HG03095 (cell line): Measurements from ENCODE around the gene DHRS4L2.
"Not testable (repeated sequence)": the region's sequence is repeated elsewhere in the genome, so short reads cannot be mapped to it uniquely, and the experiment has no call there.

Source experiments
- ATAC-seq: cut with Tn5 transposase; IDR thresholded peaks from one replicate; pipeline ENCODE4 v1.9.1; 2021; ENCODE audit warnings: moderate library complexity; ENCODE audit not compliant: unreplicated experiment

DHRS4L2 gene

DNA sequence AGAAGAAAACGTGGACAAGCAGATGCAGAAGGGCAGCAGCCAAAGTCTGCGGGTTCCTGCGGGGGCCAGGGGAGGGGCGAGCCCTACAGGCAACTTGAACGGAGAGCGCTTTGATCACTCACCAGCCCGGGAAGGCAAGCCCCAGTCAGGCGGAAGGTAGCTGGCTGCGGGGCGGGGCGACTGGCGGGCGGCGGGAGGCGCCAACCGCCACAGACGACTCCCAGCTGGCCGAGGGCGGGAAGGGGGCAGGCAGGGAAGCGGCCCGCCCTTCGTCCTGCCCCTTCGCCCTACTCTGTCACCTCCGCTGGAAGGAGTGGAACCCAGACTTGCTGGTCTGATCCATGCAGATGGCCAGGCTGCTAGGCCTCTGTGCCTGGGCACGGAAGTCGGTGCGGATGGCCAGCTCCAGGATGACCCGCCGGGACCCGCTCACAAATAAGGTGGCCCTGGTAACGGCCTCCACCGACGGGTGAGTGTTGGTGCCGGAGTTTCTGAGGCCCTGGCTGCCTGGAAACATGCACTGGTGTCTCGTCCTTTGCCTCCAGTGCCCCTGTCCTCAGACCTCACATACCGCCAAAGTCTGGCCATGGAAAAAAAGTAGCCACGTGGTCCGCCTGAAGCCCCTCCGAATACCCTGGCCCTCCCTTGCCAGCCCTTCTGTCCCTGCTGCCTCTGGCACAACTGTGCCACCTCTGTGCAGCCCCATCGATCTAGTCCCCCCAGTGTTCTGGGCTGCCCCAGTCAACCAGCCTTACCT, at the start of gene DHRS4L2:
Gene DHRS4L2, plus strand, starts transcription at position 323 of the 757 bp plus-strand sequence. Its CDS starts 19 bp downstream, at position 342.
- ATAC-seq = peak; percentile 87

DNA sequence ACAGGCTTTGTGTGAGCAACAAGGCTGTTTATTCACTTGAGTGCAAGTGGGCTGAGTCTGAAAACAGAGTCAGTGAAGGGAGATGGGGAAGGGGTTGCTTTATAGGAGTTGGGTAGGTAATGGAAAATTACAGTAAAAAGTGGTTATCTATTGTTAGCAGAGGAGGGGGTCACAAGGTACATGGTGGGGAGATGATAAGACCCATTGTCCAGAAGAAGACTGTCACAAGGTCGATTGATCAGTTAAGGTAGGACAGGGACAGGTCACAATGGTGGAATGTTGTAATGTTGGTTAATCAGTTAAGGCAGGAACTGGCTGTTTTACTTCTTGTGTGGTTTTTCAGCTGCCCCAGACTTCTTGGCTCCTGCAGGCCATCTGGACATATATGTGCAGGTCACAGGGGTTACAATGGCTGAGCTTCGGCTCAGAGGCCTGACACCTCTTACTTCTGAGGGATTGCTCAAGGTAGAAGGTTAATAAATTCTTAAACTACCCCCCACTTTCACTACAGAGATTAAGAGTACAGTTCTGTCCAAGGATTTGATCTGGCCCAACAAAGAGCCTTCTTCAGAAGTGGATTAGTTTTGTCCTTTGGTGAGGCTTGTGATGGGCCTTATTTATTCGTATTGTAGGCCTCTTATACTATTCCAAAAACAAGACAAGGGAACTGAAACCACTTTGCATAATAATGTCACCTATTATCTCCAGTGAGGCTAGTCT, 49.0 kb upstream of the DHRS4L2 start:
- no peak for ATAC-seq

DNA sequence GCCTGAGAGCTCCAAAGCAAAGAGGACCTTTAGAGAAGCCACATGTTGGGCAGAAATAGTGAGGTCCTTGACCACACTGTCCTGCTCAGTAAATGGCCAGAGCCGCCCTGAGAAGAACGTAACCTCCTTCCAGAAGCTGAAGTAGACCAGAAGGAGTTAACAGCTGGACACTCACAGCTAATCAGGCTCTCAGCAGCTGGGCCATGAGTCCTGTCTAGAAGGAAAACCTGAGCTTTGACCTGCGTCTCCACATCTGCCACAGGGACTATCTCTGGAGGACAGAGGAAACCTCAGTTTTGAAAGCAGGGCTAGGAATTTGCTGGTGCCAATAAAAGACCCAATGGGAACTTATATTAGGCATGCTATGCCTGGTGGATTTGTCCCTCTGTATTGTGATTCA, 47.5 kb upstream of the DHRS4L2 start:
- ATAC-seq = no peak

DNA sequence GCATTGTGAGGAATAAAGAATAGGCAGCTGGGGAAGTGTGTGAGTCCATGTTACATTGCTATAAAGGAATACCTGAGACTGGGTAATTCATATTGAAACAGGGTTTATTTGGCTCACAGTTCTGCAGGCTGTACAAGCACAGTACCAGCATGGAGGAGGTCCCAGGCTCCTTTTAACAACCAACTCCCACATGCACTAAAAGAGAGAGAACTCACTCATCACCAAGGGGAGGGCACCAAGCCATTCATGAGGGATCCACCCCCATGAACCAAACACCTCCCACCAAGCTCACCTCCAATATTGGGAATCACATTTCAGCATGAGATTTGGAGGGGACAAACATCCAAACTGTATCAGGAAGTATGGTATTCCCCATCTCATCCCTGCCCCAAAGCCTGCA, 47.1 kb upstream of the DHRS4L2 start:
- no peak for ATAC-seq

DNA sequence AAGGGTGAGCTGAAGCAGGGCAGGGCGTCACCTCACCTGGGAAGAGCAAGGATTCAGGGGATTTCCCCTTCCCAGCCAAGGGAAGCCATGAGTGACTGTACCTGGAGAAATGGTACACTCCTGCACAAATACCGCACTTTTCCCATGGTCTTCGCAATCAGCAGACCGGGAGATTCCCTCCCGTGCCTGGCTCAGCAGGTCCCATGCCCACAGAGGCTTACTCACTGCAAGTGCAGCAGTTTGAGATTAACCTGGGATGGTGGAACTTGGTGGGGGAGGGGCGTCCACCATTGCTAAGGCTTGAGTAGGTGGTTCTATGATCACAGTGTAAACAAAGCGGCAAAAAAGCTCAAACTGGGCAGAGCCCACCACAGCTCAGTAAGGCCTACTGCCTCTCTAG, 46.1 kb upstream of the DHRS4L2 start:
- ATAC-seq = no peak

DNA sequence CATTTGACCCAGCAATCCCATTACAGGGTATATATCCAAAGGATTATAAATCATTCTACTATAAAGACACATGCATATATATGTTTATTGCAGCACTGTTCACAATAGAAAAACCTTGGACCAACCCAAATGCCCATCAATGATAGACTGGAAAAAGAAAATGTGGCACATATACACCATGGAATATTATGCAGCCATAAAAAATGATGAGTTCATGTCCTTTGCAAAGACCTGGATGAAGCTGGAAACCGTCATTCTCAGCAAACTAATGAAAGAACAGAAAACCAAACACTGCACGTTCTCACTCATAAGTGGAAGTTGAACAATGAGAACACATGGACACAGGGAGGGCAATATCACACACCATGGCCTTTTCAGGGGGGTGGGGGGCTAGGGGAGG, 39.7 kb upstream of the DHRS4L2 start:
- ATAC-seq = not testable (repeated sequence)

DNA sequence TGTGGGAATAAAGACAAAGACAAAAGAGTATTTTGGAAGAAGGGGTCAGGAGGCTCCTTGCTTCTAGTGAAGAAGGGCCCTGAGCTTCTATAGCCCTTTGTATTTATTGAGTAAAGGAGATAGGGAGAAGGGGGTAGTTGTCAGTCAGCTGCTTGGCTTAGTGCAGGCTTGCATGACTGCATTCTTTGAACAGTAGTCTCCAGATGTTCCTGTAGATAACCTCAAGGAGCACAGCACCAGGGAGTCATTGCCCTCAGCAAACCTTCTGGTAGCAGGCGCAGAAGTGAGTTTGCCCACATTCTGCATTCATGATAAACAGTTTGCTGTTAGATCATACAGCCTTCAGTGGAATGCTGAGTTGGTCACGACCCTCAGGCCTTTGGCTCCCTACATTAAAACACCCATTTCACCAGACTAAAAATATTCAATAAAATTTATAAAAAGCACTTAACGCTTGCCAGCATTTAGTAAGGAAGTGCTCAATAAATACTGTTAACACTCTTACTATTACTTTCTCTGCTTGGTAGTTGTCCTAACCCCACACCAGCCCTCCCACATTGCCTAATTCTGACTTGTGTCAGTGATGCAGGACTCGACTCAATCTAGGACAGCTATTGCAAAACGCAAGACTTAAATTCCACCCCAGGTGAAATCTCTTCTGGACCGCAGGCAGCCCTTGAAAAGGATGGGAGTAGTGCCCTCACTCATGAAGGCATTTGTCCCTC, 38.2 kb upstream of the DHRS4L2 start:
- ATAC-seq = no peak

DNA sequence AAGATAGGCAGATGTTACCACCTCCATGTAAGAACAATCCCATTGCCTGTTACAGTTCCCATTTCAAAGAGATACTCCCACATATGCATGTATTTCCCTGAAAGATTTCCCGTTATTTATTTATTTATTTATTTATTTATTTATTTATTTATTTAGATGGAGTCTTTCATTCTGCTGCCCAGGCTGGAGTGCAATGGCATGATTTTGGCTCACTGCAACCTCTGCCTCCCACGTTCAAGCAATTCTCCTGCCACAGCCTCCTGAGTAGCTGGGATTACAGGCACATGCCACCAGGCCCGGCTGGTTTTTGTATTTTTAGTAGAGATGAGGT, 37.6 kb upstream of the DHRS4L2 start:
- ATAC-seq = not testable (repeated sequence)

DNA sequence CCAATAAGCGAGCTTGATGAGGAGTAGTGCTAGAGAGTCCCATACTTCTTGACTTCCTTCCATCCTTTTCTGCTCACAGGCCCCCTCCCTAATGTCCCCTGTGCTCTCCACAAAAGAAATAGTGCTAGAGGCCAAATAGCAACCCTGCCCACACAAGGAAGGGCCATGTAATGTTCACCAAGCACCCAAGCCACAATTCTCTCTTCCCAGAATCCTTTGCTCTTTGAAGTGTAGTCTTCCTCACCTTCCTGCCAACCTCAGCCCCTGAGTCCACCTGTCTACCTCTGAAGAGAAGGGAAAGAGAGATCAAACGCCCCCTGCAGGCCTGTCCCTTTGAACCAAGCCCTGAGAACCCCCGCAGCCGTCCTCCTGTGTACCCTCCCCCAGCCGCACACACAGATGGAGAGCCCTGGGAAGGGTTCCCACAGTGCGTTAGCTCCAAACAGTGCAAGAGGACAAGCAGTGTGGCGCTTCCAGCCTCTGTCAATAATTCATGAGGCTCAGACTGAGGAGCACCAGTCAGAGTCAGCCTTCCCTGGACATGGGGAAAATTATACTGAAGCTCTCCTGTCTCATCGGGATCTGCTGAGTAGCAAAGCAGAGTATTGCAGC, 37.0 kb upstream of the DHRS4L2 start:
- ATAC-seq = no peak

DNA sequence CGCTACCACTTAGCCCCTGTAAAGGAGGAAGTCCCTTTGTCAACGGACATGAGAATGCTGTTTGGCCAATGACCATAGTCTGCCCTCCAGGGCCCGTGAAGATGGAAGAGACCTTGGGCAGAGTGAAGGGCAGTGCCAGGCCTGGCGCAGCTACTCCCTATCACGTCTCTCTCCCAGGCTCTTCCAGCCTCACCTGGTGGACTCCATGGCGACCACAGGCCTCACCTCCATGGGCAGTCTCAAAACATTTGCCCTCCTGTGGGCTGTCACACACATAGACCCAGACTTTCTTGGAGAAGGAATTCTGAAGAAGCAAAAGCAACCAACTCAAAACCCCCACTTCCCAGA, 35.6 kb upstream of the DHRS4L2 start:
- ATAC-seq = not testable (repeated sequence)

DNA sequence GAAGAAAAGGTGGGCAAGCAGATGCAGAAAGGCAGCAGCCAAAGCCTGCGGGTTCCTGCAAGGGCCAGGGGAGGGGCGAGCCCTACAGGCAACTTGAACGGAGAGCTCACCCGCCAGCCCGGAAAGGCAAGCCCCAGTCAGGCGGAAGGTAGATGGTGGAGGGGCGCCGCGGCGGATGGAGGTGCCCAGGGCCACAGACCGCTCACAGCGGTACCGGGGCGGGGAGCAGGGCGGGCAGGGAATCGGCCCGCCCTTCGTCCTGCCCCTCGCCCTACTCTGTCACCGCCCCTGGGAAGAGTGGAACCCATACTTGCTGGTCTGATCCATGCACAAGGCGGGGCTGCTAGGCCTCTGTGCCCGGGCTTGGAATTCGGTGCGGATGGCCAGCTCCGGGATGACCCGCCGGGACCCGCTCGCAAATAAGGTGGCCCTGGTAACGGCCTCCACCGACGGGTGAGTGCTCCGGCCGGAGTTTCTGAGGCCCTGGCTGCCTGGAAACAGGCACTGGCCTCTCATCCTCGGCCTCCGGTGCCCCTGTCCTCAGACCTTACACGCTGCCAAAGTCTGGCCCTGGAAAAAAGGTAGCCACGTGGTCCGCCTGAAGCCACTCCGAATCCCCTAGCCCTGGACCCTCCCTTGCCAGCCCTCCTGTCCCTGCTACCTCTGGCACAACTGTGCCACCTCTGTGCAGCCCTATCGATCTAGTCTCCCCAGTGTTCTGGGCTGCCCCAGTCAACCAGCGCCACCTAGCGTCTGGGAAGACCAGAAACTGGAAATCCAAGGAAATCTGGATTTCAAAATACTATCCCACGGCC, 35.1 kb upstream of the DHRS4L2 start, which contains the start of gene DHRS4:
Gene DHRS4, plus strand, starts transcription at position 307 of the 815 bp plus-strand sequence. Its CDS starts 19 bp downstream, at position 326.
- ATAC-seq = peak; percentile 92

DNA sequence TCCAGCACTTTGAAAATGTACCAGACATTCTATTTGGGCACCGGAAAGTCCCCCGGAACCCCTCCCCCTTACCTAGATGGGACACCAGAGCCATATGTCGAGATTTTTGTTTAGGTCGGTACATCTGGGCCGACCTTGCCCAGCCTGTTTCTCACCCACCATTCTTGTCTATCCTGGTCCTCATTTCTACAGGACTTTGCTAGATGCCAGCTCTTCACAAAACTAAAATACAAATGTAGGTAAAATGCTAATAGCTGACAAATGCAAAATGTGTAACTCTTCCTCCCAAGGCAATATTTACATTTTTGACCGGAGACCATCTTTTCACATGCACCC, 34.5 kb upstream of the DHRS4L2 start:
- not testable (repeated sequence) for ATAC-seq

DNA sequence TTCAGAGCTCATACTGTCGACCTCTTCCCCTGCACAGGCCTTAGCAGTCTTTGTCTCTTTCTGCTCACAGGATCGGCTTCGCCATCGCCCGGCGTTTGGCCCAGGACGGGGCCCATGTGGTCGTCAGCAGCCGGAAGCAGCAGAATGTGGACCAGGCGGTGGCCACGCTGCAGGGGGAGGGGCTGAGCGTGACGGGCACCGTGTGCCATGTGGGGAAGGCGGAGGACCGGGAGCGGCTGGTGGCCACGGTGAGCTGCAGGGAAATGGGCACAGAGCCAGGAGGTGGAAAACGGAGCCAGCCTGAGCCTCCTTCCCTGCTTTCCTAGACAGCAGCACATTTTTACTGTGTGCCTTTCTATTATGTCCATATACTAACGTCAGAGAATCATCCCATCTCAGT, 33.8 kb upstream of the DHRS4L2 start:
- ATAC-seq = not testable (repeated sequence)

DNA sequence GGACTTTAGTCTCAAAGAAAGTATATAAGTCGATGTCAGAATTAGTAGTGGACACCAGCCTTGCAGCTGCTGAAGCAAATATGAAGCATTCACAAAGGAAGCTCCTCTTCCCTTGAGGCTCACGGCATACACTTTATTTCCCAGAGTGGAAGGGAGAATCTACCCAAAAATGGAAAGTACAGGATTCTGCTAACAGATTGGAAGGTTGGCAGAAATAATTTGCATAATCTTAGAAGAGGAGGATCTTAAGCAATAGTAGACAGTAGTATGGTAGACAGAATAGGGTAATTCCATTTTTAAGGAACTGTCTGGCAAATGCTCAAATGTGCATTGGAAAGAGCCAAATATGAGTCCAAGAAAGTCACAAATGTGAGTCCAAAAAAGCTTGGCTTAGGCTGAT, 32.9 kb upstream of the DHRS4L2 start:
- ATAC-seq = not testable (repeated sequence)

DNA sequence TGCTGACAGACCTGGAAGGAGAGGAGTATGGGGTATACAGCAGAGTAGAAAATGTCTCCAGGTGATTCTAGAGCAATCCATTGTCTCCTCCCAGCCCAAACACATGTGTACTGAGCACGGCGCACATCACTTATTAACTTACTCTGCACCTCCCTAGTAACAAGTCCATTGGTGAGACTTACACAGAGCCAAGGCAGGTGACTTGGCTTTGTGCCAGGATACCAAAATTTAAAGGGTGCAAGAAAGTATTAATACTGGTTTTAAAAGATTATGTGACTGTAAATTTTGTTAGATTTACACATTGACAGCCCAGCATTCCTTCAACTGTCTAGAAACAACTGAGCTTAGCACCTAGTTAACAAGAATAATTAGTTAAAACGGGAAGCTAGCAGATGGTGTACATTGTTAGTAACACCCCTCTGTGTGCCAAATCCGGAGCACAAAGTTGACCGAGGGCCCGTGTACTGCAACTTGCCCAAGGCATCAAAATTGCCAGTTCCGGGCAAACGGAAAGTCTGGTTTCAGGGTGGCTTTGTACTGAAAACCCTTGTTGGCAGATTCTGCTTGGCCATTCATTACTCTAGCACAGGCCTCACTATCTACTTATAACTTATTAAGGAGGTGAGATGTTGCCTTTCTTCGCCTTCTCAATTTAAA, 30.7 kb upstream of the DHRS4L2 start:
- ATAC-seq = not testable (repeated sequence)

DNA sequence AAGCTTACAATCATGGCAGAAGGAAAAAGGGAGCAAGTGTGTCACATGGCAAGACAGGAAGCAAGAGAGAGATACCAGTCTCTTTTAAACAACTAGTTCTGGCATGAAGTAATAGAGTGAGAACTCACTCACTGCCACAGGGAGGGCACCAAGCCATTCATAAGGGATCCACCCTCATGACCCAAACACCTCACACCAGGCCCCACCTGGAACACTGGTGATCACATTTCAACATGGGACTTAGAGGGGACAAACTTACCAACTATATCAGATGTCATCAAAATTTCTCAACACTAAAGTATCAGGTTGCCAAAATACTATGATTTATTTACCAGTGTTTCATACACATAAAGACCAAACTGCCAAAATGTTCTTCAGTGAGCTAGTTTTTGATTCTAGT, 27.8 kb upstream of the DHRS4L2 start:
- not testable (repeated sequence) for ATAC-seq

DNA sequence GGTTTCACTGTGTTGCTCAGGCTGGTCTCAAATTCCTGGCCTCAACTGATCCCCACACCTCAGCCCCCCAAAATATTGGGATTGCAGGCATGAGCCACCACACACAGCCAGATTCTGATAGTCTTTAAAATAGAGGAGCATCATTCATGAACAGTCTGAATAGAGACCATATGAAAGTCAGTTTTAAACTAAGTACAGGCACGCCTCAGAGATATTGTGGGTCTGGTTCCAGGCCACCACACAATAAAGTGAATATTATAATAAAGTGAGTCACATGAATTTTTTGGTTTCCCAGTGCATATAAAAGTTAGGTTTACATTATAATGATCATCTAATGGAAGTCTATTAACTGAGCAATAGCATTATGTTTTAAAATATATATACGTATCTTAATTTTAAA, 27.0 kb upstream of the DHRS4L2 start:
- not testable (repeated sequence) for ATAC-seq

DNA sequence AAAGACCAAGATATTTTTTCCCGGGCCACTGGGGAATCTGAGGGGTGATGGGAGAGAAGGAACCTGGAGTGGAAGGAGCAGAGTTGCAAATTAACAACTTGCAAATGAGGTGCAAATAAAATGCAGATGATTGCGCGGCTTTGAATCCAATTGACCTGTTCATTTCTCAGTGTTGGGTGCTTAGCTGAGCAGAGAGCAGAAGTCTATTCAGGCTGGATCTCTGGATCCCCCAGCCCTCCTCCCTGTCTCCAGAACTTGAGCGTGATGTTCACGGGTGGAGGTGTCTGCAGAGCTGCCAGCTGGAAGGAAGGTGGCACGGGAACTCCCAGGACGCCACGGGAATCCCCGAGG, 19.6 kb upstream of the DHRS4L2 start:
- ATAC-seq = not testable (repeated sequence)

DNA sequence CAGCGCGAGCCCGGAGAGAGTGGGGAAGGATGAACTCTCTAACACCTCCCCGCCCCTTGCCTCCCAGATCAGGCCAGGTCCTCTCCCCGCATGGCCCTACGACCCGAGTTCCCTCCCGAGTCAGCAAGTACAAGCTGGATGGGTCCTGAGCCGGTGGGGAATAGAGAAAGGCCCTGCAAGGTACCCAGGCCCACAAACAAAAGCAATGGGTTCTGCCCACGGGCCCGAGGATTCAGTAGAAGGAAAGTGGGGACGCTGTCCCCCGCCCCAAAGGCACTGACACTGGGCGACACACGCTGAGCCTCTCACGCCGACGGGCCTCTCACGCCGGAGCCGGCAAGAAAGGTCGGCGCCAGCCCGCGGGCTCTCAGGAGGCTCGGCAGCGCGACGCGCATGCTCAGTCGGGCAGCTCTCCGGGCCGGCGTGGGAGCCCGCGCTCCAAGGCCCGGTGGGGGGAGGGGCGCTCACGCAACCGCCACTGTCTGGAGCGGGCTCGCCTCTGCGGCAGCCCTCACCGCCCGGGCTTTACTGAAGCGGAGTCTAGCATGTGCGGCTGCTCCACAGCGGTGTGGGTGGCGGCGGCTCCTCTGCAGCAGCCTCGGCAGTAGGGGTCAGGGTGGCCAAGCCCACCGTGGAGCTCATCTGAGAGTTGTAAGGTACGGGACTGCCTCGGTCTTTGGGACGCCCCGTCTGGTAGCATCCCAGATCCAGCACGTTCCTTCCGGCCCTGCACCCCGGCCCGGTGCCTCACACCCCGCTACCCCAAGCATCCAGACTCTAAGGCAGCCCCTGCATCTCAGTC, 19.0 kb upstream of the DHRS4L2 start:
- peak; percentile 58 for ATAC-seq
